NCI-H226 (cell line): ENCODE data around the gene FGF11.

Experiments used
- DNase-seq: peaks from one replicate; pipeline ENCODE4 v3.0.0-alpha.2; 2015

FGF11 gene

DNA sequence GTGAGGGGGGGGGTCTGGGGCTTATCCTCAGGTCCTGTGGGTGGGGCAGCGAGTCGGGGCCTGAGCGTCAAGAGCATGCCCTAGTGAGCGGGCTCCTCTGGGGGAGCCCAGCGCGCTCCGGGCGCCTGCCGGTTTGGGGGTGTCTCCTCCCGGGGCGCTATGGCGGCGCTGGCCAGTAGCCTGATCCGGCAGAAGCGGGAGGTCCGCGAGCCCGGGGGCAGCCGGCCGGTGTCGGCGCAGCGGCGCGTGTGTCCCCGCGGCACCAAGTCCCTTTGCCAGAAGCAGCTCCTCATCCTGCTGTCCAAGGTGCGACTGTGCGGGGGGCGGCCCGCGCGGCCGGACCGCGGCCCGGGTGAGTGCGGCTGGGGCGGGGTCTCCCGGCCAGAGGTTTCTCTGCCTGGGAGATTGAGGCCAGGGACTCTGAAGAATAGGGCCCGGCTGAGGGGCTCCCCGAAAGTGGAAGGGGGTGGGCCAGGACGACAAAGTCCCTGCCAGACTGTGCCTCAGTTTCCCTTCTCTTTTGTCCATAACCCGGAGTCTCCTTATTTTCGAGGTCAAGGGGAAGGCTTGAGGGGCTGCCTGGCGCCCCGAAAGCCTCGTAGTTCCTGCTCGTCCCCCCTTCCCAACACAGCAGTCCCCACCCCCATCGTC lies at the start of gene FGF11:
TSS of gene FGF11 (plus strand) at position 51 of the 651 bp plus-strand sequence. CDS start at position 160, 109 bp downstream.
- no peak for DNase-seq

DNA sequence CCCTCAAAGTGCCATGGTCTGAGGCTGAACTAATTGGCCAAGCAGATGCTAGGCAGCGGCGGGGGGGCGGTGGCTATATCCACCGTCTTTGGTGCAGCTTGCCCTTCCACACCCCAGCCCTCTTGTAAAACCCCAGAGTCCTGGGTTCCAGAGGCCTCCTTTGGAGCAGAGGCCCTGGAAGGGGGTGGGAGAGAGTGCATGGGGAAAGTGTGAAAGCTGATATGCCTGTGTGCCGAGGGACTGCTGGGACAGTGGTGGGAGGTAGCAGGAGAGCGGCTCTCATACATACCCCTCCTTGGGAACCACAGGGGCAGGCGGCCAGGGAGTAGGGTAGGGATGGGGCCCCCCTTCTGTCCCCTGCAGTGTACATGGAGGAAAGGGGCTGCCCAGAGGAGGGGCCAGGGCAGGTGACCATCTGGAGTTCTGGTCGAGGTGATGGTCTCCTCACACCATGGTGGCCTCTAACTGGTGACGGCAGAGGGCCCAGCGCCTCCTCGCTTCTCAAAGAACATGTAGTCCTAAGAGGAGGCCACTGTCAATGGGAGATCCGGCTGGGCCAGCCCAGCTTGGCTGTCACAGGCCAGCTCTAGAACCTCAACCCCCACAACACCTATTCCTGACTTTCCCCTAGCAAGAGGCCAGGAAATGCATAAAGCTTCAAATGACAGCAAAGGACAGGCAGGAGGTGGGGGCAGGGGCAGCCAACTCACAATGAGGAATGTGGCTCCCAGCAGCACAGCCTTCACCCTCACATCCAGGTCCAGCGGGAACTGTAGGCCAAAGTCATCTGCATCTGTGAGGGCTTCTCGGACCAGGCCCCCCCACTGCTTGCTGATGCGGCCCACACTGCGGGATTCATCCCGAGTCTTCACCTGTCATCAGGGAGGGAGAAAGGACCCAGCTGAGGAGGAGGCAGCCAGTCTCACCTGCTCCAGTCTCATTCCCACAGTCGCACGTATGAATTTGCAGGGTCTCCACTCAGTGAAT lies 49.1 kb upstream of the FGF11 start:
- no peak for DNase-seq

DNA sequence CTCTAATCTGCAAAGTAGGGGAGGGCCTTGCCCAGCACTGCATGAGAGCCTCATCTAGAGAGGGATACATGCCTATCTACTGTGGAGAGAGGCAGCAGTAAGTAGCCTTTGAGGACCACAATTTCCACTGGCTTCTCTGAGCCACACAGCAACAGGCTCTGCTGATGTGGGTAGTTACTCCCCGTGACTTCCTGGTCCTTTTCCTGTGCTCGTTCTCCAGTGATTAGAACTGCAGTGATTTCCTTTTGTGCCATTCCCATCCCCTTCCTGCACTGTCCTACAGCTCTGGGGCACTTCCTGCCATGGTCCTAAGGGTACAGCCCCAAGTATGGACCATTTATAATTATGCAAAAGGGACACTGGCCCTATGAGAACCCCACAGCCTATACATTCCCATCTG lies 48.0 kb upstream of the FGF11 start:
- DNase-seq = no peak

- no peak for DNase-seq
Observed at GRCh38 chr17:7392696-7393612, 46.4 kb upstream of the FGF11 start.

- DNase-seq = peak; percentile 10
Observed at GRCh38 chr17:7393613-7394451, 45.5 kb upstream of the FGF11 start.

- DNase-seq = peak; percentile 88
Observed at GRCh38 chr17:7394452-7395191, 44.7 kb upstream of the FGF11 start, which contains the start of gene PLSCR3. Gene PLSCR3 (minus strand): TSS chr17:7394525. CDS start chr17:7394110, 415 bp downstream.

DNA sequence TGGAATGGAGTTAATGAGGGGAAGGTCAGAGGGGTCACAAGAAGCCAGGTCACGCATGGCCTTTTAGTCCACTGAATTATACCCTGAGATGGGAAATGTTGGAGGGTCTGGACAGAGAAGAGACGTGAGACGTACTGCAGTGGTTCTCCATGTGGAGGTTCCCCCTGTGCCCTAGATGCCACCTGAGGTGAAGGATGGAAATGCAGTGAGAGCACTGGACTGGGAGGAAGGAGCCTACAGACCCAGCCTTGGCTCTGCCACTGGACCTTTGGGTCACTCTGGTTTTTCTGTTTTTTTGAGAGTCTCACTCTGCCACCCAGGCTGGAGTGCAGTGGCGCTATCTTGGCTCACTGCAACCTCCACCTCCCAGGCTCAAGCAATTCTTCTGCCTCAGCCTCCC lies 43.2 kb upstream of the FGF11 start:
- DNase-seq = no peak

- no peak for DNase-seq
Observed at GRCh38 chr17:7398612-7399011, 40.7 kb upstream of the FGF11 start.

DNA sequence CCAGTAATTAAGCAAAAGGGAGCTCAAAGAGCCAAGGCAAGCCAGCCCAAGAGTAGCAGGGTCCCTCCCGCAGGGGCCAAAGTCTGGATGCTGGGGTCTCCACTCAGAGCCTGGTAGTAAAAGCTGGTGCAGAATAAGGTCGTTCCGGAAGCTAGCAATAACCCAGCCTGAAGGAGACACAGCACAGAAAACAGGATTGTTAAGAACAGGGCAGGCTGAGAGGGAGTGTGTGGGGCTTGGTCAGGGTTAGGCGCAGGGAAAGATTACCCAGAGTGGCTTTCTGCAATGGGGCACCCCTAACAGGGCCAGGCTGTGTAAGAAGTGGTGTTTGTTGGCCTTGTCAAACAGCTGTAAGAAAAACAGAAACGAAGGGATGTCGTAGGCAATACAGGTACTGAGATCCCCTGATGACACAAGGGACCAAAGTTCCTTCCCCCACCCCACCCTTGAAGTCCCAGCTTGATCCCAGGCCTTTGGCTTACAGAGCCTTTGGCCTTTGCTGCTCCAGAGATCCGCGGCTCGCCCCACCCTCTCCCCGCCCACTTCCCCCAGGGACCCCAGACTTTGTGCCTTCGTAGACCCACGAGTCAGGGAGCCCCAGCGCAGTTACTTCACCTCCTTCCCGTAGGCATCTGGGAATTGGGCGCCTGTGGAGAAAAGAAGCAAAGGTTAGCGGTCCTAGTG lies 36.1 kb upstream of the FGF11 start:
- DNase-seq = no peak

- DNase-seq = no peak
Observed at GRCh38 chr17:7403727-7403976, 35.7 kb upstream of the FGF11 start.

DNA sequence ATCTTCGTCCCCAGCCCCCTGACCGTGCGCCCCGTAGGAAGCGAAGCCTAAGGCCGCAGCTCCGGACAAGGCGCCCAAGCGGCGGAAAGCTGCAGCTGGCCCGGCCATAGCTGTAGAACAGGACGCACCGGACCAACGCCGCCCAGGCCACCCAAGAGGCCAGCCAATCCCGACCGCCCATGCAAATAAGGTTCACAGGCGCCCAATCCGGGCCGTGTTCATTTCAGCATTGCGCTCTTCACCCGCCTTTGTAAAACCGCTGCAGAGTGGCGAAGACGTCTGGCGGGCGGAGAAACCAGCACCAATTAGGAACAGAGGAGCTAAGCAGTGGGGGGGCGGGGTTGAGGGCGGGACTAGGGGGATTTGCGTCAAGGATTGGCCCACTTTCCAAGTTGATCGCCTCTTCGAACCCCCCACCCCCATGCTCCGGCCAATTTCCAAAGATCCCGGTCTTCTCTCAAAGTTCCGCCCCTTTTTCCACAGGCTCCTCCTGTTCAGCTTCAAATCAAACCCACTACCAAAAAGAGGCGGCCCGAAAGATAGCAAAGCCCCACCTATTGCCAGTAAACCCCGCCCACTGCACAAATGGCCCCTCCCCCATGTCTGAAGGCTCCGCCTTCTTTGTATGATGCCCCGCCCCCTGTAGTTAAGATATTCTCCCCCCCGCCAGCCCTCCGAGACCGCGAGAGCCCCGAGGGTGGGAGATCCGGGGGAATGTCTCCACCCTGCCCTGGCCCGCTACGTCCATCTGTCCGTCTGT lies 35.2 kb upstream of the FGF11 start, which contains the start of gene TMEM256:
TSS of gene TMEM256 (minus strand) at position 121 of the 760 bp plus-strand sequence. CDS start at position 108, 13 bp downstream.
- peak; percentile 99 for DNase-seq

GRCh38 chr17:7404737-7405349 lies 34.5 kb upstream of the FGF11 start:
- peak; percentile 79 for DNase-seq

GRCh38 chr17:7405350-7406234 lies 33.7 kb upstream of the FGF11 start:
- no peak for DNase-seq

- DNase-seq = no peak
Observed at GRCh38 chr17:7406235-7406825, 33.0 kb upstream of the FGF11 start.

- no peak for DNase-seq
Observed at GRCh38 chr17:7407082-7407481, 32.2 kb upstream of the FGF11 start.

DNA sequence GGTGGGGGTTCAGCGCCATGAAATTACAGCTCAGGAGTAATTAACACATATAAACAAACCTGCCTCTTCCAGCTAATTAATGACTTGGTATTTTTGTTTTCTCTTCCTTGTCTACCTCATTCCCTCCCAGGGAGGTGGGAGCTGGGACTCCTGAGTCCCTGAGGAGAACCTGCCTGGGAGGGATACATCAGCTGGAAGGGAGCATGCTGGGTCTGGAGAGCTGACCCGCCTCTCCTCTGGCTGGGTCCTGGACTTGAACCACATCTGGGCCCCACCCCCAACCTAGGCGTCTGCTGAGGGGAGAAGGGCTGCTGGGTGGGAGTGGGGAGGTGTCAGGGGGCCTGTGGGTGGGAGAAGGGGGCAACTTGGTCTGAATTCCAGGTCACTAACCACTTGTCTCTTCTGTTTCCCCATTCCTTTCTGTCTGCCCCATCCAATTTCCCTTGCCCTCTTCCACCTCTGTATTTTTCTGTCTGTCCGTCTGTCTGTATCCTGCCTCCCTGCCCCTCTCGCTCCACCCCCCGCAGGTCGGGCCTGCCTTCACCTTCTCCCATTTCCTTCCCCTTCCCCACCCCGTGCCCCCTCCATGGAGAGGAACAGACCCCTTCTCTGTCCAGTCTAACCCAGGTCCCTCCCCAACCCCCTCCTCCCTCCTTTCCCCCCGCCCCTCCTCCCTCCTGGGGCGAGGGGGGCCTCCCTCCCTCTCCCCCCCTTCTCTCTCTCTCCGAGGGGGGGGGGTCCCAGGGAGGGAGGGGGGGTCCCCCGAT lies 31.6 kb upstream of the FGF11 start, which contains the start of gene NLGN2:
TSS of gene NLGN2 (plus strand) at position 361 of the 767 bp plus-strand sequence. CDS start 411 bp downstream, outside the sequence.
- DNase-seq = no peak

DNA sequence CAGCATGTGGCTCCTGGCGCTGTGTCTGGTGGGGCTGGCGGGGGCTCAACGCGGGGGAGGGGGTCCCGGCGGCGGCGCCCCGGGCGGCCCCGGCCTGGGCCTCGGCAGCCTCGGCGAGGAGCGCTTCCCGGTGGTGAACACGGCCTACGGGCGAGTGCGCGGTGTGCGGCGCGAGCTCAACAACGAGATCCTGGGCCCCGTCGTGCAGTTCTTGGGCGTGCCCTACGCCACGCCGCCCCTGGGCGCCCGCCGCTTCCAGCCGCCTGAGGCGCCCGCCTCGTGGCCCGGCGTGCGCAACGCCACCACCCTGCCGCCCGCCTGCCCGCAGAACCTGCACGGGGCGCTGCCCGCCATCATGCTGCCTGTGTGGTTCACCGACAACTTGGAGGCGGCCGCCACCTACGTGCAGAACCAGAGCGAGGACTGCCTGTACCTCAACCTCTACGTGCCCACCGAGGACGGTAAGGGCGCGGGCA lies 31.0 kb upstream of the FGF11 start:
- DNase-seq = no peak
